ENCODE measurements around the gene SERPINB10. TPM values are rescaled to one million over a fixed set of nuclear protein-coding genes. Genes with fewer than 3 reads are reported as not detected.

Gene SERPINB10
- total and polyA plus RNA-seq, 2 donors from 2014 or later = not detected

- Histone ChIP-seq H3K27ac (ENCODE audit: low read depth in 2 of 2, low read length in 2 of 2) (no peak overlapping the region), H3K36me3 (ENCODE audit: control insufficient read depth in 2 of 3, insufficient read depth in 3 of 3, low read length in 3 of 3) (no peaks in the 10 kb centered on the region), H3K27me3 (ENCODE audit: control insufficient read depth, insufficient read depth, low read length) (no peaks in the 10 kb centered on the region), H3K9me3 (ENCODE audit: control insufficient read depth in 2 of 3, insufficient read depth in 1 of 3, low read length in 3 of 3) (no peaks in the 10 kb centered on the region), H3K4me3 (ENCODE audit: low read length in 3 of 3) (no peak overlapping the region), H3K4me1 (ENCODE audit: control insufficient read depth in 2 of 3, insufficient read depth in 2 of 3, low read depth in 1 of 3, low read length in 3 of 3) (no peaks in the 10 kb centered on the region), H3K9ac (ENCODE audit: low read length in 3 of 3) (no peak overlapping the region)
- no peak for DNase-seq
- no peak for FAIRE-seq
- TF ChIP-seq, protein P1, sequence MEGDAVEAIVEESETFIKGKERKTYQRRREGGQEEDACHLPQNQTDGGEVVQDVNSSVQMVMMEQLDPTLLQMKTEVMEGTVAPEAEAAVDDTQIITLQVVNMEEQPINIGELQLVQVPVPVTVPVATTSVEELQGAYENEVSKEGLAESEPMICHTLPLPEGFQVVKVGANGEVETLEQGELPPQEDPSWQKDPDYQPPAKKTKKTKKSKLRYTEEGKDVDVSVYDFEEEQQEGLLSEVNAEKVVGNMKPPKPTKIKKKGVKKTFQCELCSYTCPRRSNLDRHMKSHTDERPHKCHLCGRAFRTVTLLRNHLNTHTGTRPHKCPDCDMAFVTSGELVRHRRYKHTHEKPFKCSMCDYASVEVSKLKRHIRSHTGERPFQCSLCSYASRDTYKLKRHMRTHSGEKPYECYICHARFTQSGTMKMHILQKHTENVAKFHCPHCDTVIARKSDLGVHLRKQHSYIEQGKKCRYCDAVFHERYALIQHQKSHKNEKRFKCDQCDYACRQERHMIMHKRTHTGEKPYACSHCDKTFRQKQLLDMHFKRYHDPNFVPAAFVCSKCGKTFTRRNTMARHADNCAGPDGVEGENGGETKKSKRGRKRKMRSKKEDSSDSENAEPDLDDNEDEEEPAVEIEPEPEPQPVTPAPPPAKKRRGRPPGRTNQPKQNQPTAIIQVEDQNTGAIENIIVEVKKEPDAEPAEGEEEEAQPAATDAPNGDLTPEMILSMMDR (IDR thresholded peaks at IDR 0.05; ENCODE audit: borderline replicate concordance, extremely low read depth, insufficient read depth) = no peak
- intact Hi-C loops (cut with DNase I) = no loop called here
Observed at GRCh38 chr18:63961435-63961980, 53.8 kb downstream of the SERPINB10 start.

DNA sequence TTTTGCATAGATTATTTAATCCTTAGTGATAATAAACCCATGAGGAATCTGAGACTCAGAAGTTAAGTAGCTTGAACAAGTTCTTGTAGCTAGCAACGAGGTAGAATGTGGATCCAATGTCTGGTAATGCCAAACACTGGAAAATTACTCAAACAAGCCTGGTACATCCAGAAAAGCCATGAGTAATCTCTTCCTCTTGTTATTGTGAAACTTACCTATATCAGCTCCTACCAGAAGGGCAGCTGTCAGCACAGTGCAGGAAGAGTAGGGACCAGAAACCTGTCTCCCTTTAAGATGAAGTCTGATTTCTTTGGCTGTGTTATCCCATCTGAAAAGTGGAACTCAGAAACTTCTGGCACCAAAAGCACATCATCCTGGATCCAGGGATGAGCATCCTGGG lies 54.4 kb downstream of the SERPINB10 start:
- H3K4me1 ChIP-seq (ENCODE audit: control insufficient read depth in 2 of 3, insufficient read depth in 2 of 3, low read depth in 1 of 3, low read length in 3 of 3) = no peaks in the 10 kb centered on the region
- no peak overlapping the region for H3K27ac ChIP-seq (ENCODE audit: low read depth in 2 of 2, low read length in 2 of 2)
- FAIRE-seq = no peak
- intact Hi-C loops (cut with DNase I) = no loop called here
- no peaks in the 10 kb centered on the region for H3K27me3 ChIP-seq (ENCODE audit: control insufficient read depth, insufficient read depth, low read length)
- TF ChIP-seq, protein P1 (IDR thresholded peaks at IDR 0.05; ENCODE audit: borderline replicate concordance, extremely low read depth, insufficient read depth) = no peak
- no peak overlapping the region for H3K4me3 ChIP-seq (ENCODE audit: low read length in 3 of 3)
- no peak for DNase-seq
- no peaks in the 10 kb centered on the region for H3K36me3 ChIP-seq (ENCODE audit: control insufficient read depth in 2 of 3, insufficient read depth in 3 of 3, low read length in 3 of 3)
- no peaks in the 10 kb centered on the region for H3K9me3 ChIP-seq (ENCODE audit: control insufficient read depth in 2 of 3, insufficient read depth in 1 of 3, low read length in 3 of 3)
- H3K9ac ChIP-seq (ENCODE audit: low read length in 3 of 3) = no peak overlapping the region

- FAIRE-seq (peak; percentile 39), DNase-seq (peak in 3 of 5 donors; percentile 19 to 69 (median 48))
- TF ChIP-seq, protein P1 (IDR thresholded peaks at IDR 0.05; ENCODE audit: borderline replicate concordance, extremely low read depth, insufficient read depth) = peak; percentile 68
- no peaks in the 10 kb centered on the region for H3K27me3 ChIP-seq (ENCODE audit: control insufficient read depth, insufficient read depth, low read length)
- intact Hi-C loops (cut with DNase I) = no loop called here
- no peak overlapping the region for H3K9ac ChIP-seq (ENCODE audit: low read length in 3 of 3)
- H3K36me3 ChIP-seq (ENCODE audit: control insufficient read depth in 2 of 3, insufficient read depth in 3 of 3, low read length in 3 of 3) = no peaks in the 10 kb centered on the region
- no peak overlapping the region for H3K4me3 ChIP-seq (ENCODE audit: low read length in 3 of 3)
- H3K9me3 ChIP-seq (ENCODE audit: control insufficient read depth in 2 of 3, insufficient read depth in 1 of 3, low read length in 3 of 3) = no peaks in the 10 kb centered on the region
- H3K27ac ChIP-seq (ENCODE audit: low read depth in 2 of 2, low read length in 2 of 2) = no peak overlapping the region
- no peaks in the 10 kb centered on the region for H3K4me1 ChIP-seq (ENCODE audit: control insufficient read depth in 2 of 3, insufficient read depth in 2 of 3, low read depth in 1 of 3, low read length in 3 of 3)
Observed at GRCh38 chr18:63963615-63964256, 56.0 kb downstream of the SERPINB10 start.

All from kidney (tissue), 14 donors.